Measurements from ENCODE around the gene DNAI4. TPM values are rescaled to one million over a fixed set of nuclear protein-coding genes. Genes with fewer than 3 reads are reported as not detected.

The DNAI4 gene
- total and polyA plus RNA-seq, 2 experiments from 2014 or later = 3.2 to 9.9 TPM

GRCh38 chr1:66867501-66867900 is 57.2 kb downstream of the DNAI4 start:
- Histone ChIP-seq H3K4me3 (no peak overlapping the region), H3K79me2 (ENCODE audit: insufficient read depth) (no peaks in the 10 kb centered on the region), H3F3A (ENCODE audit: insufficient read depth) (no peaks in the 10 kb centered on the region), H3K4me2 (ENCODE audit: unreplicated experiment) (no peak overlapping the region), H3K9me2 (ENCODE audit: insufficient read depth) (no peaks in the 10 kb centered on the region), H2AFZ (no peak overlapping the region), H4K20me1 (ENCODE audit: insufficient read depth) (no peaks in the 10 kb centered on the region), H3K4me1 (ENCODE audit: insufficient read depth) (no peaks in the 10 kb centered on the region), H3K9ac (no peak overlapping the region), H3K27ac (no peak overlapping the region), H3K9me3 (ENCODE audit: low read depth) (no peaks in the 10 kb centered on the region), H3K27me3 (replicated peaks; ENCODE audit: insufficient read depth) (no peaks in the 10 kb centered on the region), H3K36me3 (ENCODE audit: low read depth) (no peaks in the 10 kb centered on the region)
- DNase-seq = no peak
- in situ Hi-C loops (cut with MboI) = no loop called here
- 65 to 66% methylated on average over 2 of the region's 2 CpGs for WGBS, 2 experiments (ENCODE audit: low coverage in 1 of 2, low lambda C conversion rate in 2 of 2, missing lambda C conversion rate in 2 of 2)
- TF ChIP-seq EZH2 (IDR thresholded peaks at IDR 0.05; ENCODE audit: insufficient read depth, poor library complexity, severe bottlenecking) (no peak), EZH2phosphoT487 (IDR thresholded peaks at IDR 0.05; ENCODE audit: insufficient read depth, low read depth) (no peak)

GRCh38 chr1:66860529-66860928 is 64.1 kb downstream of the DNAI4 start:
- Histone ChIP-seq H3K9ac (no peak overlapping the region), H3K27me3 (replicated peaks; ENCODE audit: insufficient read depth) (no peaks in the 10 kb centered on the region), H3K9me2 (ENCODE audit: insufficient read depth) (no peaks in the 10 kb centered on the region), H3K27ac (no peak overlapping the region), H3K79me2 (ENCODE audit: insufficient read depth) (no peaks in the 10 kb centered on the region), H3K4me2 (ENCODE audit: unreplicated experiment) (no peak overlapping the region), H4K20me1 (ENCODE audit: insufficient read depth) (no peaks in the 10 kb centered on the region), H3K36me3 (ENCODE audit: low read depth) (no peaks in the 10 kb centered on the region), H3K4me3 (no peak overlapping the region), H3F3A (ENCODE audit: insufficient read depth) (no peaks in the 10 kb centered on the region), H3K4me1 (ENCODE audit: insufficient read depth) (no peaks in the 10 kb centered on the region), H2AFZ (no peak overlapping the region), H3K9me3 (ENCODE audit: low read depth) (no peaks in the 10 kb centered on the region)
- TF ChIP-seq EZH2phosphoT487 (IDR thresholded peaks at IDR 0.05; ENCODE audit: insufficient read depth, low read depth) (no peak), EZH2 (IDR thresholded peaks at IDR 0.05; ENCODE audit: insufficient read depth, poor library complexity, severe bottlenecking) (no peak)
- 90 to 93% methylated on average over 3 of the region's 3 CpGs for WGBS, 2 experiments (ENCODE audit: low coverage in 1 of 2, low lambda C conversion rate in 2 of 2, missing lambda C conversion rate in 2 of 2)
- DNase-seq = no peak
- in situ Hi-C loops (cut with MboI) = no loop called here

- no peak overlapping the region for H3K4me2 ChIP-seq (ENCODE audit: unreplicated experiment)
- H3K36me3 ChIP-seq (ENCODE audit: low read depth) = no peaks in the 10 kb centered on the region
- H3F3A ChIP-seq (ENCODE audit: insufficient read depth) = no peaks in the 10 kb centered on the region
- no peaks in the 10 kb centered on the region for H3K9me3 ChIP-seq (ENCODE audit: low read depth)
- H3K4me1 ChIP-seq (ENCODE audit: insufficient read depth) = no peaks in the 10 kb centered on the region
- H3K4me3 ChIP-seq = no peak overlapping the region
- no peak overlapping the region for H3K27ac ChIP-seq
- TF ChIP-seq EZH2phosphoT487 (IDR thresholded peaks at IDR 0.05; ENCODE audit: insufficient read depth, low read depth) (no peak), EZH2 (IDR thresholded peaks at IDR 0.05; ENCODE audit: insufficient read depth, poor library complexity, severe bottlenecking) (no peak)
- no peaks in the 10 kb centered on the region for H3K79me2 ChIP-seq (ENCODE audit: insufficient read depth)
- H3K9me2 ChIP-seq (ENCODE audit: insufficient read depth) = no peaks in the 10 kb centered on the region
- H3K27me3 ChIP-seq (replicated peaks; ENCODE audit: insufficient read depth) = no peaks in the 10 kb centered on the region
- no peaks in the 10 kb centered on the region for H4K20me1 ChIP-seq (ENCODE audit: insufficient read depth)
- in situ Hi-C loops (cut with MboI) = no loop called here
- 42 to 43% methylated on average over 1 of the region's 1 CpG for WGBS, 2 experiments (ENCODE audit: low coverage in 1 of 2, low lambda C conversion rate in 2 of 2, missing lambda C conversion rate in 2 of 2)
- H3K9ac ChIP-seq = no peak overlapping the region
- DNase-seq = no peak
- no peak overlapping the region for H2AFZ ChIP-seq
Observed at GRCh38 chr1:66853379-66853778, 71.3 kb downstream of the DNAI4 start.

DNA sequence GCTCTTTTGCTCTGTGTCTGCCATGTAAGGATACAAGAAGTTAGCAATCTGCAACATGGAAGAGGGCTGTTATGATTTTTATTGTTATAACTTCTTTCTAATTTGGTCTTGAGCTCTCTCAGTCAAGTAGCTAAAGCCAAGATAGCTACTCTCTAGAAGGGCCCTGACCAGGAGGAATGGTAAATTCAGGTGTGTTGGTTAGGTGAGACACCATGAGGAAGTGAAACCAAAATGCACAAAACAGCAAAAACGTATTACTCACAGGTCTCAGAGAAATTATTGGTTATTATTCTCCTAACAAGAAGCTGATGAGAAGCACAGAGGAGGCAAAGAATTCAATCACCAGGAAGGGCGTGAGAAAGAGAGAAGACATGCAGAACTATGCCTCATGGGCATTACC is 71.8 kb downstream of the DNAI4 start:
- Histone ChIP-seq H3K9me2 (ENCODE audit: insufficient read depth) (no peaks in the 10 kb centered on the region), H3K9me3 (ENCODE audit: low read depth) (no peaks in the 10 kb centered on the region), H3K79me2 (ENCODE audit: insufficient read depth) (no peaks in the 10 kb centered on the region), H3K27me3 (replicated peaks; ENCODE audit: insufficient read depth) (no peaks in the 10 kb centered on the region), H2AFZ (no peak overlapping the region), H3K27ac (no peak overlapping the region), H3K36me3 (ENCODE audit: low read depth) (no peaks in the 10 kb centered on the region), H3F3A (ENCODE audit: insufficient read depth) (no peaks in the 10 kb centered on the region), H3K4me3 (no peak overlapping the region), H3K4me1 (ENCODE audit: insufficient read depth) (no peaks in the 10 kb centered on the region), H3K4me2 (ENCODE audit: unreplicated experiment) (no peak overlapping the region), H4K20me1 (ENCODE audit: insufficient read depth) (no peaks in the 10 kb centered on the region), H3K9ac (no peak overlapping the region)
- TF ChIP-seq EZH2phosphoT487 (IDR thresholded peaks at IDR 0.05; ENCODE audit: insufficient read depth, low read depth) = no peak
- no peak for TF ChIP-seq EZH2 (IDR thresholded peaks at IDR 0.05; ENCODE audit: insufficient read depth, poor library complexity, severe bottlenecking)
- 67 to 71% methylated on average over 2 of the region's 2 CpGs for WGBS, 2 experiments (ENCODE audit: low coverage in 1 of 2, low lambda C conversion rate in 2 of 2, missing lambda C conversion rate in 2 of 2)
- in situ Hi-C loops (cut with MboI) = no loop called here
- DNase-seq = no peak

GRCh38 chr1:66850989-66851388 is 73.7 kb downstream of the DNAI4 start:
- no peaks in the 10 kb centered on the region for H4K20me1 ChIP-seq (ENCODE audit: insufficient read depth)
- no peaks in the 10 kb centered on the region for H3F3A ChIP-seq (ENCODE audit: insufficient read depth)
- in situ Hi-C loops (cut with MboI) = no loop called here
- H3K79me2 ChIP-seq (ENCODE audit: insufficient read depth) = no peaks in the 10 kb centered on the region
- WGBS, 2 experiments (ENCODE audit: low coverage in 1 of 2, low lambda C conversion rate in 2 of 2, missing lambda C conversion rate in 2 of 2) = 93 to 98% methylated on average over 1 of the region's 1 CpG
- H2AFZ ChIP-seq = no peak overlapping the region
- no peaks in the 10 kb centered on the region for H3K9me3 ChIP-seq (ENCODE audit: low read depth)
- H3K9me2 ChIP-seq (ENCODE audit: insufficient read depth) = no peaks in the 10 kb centered on the region
- no peaks in the 10 kb centered on the region for H3K27me3 ChIP-seq (replicated peaks; ENCODE audit: insufficient read depth)
- H3K4me2 ChIP-seq (ENCODE audit: unreplicated experiment) = no peak overlapping the region
- no peak overlapping the region for H3K4me3 ChIP-seq
- H3K27ac ChIP-seq = no peak overlapping the region
- H3K4me1 ChIP-seq (ENCODE audit: insufficient read depth) = no peaks in the 10 kb centered on the region
- no peaks in the 10 kb centered on the region for H3K36me3 ChIP-seq (ENCODE audit: low read depth)
- H3K9ac ChIP-seq = no peak overlapping the region
- TF ChIP-seq EZH2phosphoT487 (IDR thresholded peaks at IDR 0.05; ENCODE audit: insufficient read depth, low read depth) (no peak), EZH2 (IDR thresholded peaks at IDR 0.05; ENCODE audit: insufficient read depth, poor library complexity, severe bottlenecking) (no peak)
- DNase-seq = no peak
